Naive thymus-derived CD4-positive, alpha-beta T cell (primary cell): ENCODE measurements around the gene GET4. TPM values are rescaled to one million over a fixed set of nuclear protein-coding genes. Genes with fewer than 3 reads are reported as not detected.
A peak's percentile ranks its signal among the peaks of the same experiment; 100 is the strongest.

Experiments used
- ATAC-seq: fragments of 150-1000 bp; cut with Tn5 transposase; 2 replicates; pipeline ENCODE4 v1.10.0; 2021; ENCODE audit warnings: mild to moderate bottlenecking, moderate library complexity
- CTCF ChIA-PET: fragments of 350-600 bp; sonication (Branson Sonifier 250); formaldehyde crosslinking; loops from one replicate; lab custom pipeline; 2021; ENCODE audit warnings: antibody characterized with exemption; lab: Charles Lee
- POLR2A ChIA-PET: fragments of 350-600 bp; sonication (Branson Sonifier 250); formaldehyde crosslinking; loops from one replicate; lab custom pipeline; 2021; ENCODE audit warnings: antibody characterized with exemption, inconsistent platforms; lab: Charles Lee
- DNase-seq, 9 donors: peaks; one replicate each; pipeline versions ENCODE4 v3.0.0 to v3.0.0-alpha.2; 2020 to 2022; ENCODE audit warnings: mixed read lengths in 1 of 9
- H3K27ac ChIP-seq: one replicate; pipeline ENCODE4 v1.7.0; 2013; ENCODE audit warnings: mild to moderate bottlenecking, low read depth, low read length, moderate library complexity
- H3K27me3 ChIP-seq, 2 donors: one replicate each; pipeline ENCODE4 v1.7.0; 2013; ENCODE audit warnings: low read length in 2 of 2, mild to moderate bottlenecking in 2 of 2, moderate library complexity in 2 of 2; ENCODE audit not compliant: control insufficient read depth in 2 of 2, insufficient read depth in 2 of 2
- H3K36me3 ChIP-seq, 3 experiments: 1 replicate in 2 of 3; 2 replicates in 1 of 3; pipeline ENCODE4 v1.7.0; 2013; ENCODE audit warnings: low read length in 3 of 3, mild to moderate bottlenecking in 3 of 3, moderate library complexity in 1 of 3; ENCODE audit not compliant: insufficient read depth in 3 of 3, control insufficient read depth in 2 of 3
- H3K4me1 ChIP-seq, 2 donors: one replicate each; pipeline ENCODE4 v1.7.0; 2013; ENCODE audit warnings: low read length in 2 of 2, mild to moderate bottlenecking in 2 of 2, moderate library complexity in 1 of 2; ENCODE audit not compliant: control insufficient read depth in 2 of 2, insufficient read depth in 2 of 2
- H3K4me3 ChIP-seq: 2 replicates; pipeline ENCODE4 v1.7.0; 2013; ENCODE audit warnings: mild to moderate bottlenecking, low read length
- H3K9me3 ChIP-seq, 3 experiments: 1 replicate in 2 of 3; 2 replicates in 1 of 3; pipeline ENCODE4 v1.7.0; 2013; ENCODE audit warnings: low read length in 3 of 3; ENCODE audit not compliant: control insufficient read depth in 2 of 3
- H3K27ac Mint-ChIP-seq, 9 donors: one replicate each; pipeline ENCODE4 v1.8.0; 2020 to 2022; ENCODE audit warnings: mixed read lengths in 9 of 9, mild to moderate bottlenecking in 8 of 9, moderate library complexity in 5 of 9, inconsistent platforms in 2 of 9
- H3K27me3 Mint-ChIP-seq, 5 donors: one replicate each; pipeline ENCODE4 v1.8.0; 2021 to 2022; ENCODE audit warnings: mixed read lengths in 5 of 5, mild to moderate bottlenecking in 1 of 5
- H3K36me3 Mint-ChIP-seq, 5 donors: one replicate each; pipeline ENCODE4 v1.8.0; 2020 to 2022; ENCODE audit warnings: mixed read lengths in 5 of 5, mild to moderate bottlenecking in 3 of 5, inconsistent platforms in 1 of 5
- H3K4me1 Mint-ChIP-seq, 7 donors: one replicate each; pipeline ENCODE4 v1.8.0; 2020 to 2022; ENCODE audit warnings: mixed read lengths in 7 of 7, mild to moderate bottlenecking in 3 of 7, inconsistent platforms in 1 of 7
- H3K4me3 Mint-ChIP-seq, 10 donors: one replicate each; pipeline ENCODE4 v1.8.0; 2020 to 2022; ENCODE audit warnings: mild to moderate bottlenecking in 10 of 10, mixed read lengths in 10 of 10, moderate library complexity in 6 of 10, inconsistent platforms in 2 of 10
- H3K9me3 Mint-ChIP-seq, 11 donors: one replicate each; pipeline ENCODE4 v1.8.0; 2020 to 2022; ENCODE audit warnings: mixed read lengths in 11 of 11, mild to moderate bottlenecking in 4 of 11, inconsistent platforms in 1 of 11, moderate library complexity in 1 of 11
- intact Hi-C, 2 donors: fragments of 100-400 bp; cut with micrococcal nuclease; formaldehyde crosslinking; loops; one replicate each; pipeline ENCODE4 v1.15.1; 2023
- polyA plus RNA-seq, 2 donors: library from polyadenylated mRNA; unstranded; fragments of 300-500 nt; fragmentation: Illumina TruSeq; gene quantifications; one replicate each; pipeline ENCODE4 v1.2.3, GENCODE V29; 2021
- total RNA-seq, 6 experiments: library from RNA in 5 of 6; stranded (reverse) in 5 of 6; gene quantifications; 1 replicate in 5 of 6; 2 replicates in 1 of 6; pipeline ENCODE4 v1.2.3 and lab custom pipeline; 2021 to 2026

The GET4 gene
- 10 to 100 TPM; 42.6 to 82.1 (median 52.6) TPM for total RNA-seq
- polyA plus RNA-seq = 10 to 100 TPM; 20.5 to 38.6 TPM
- total RNA-seq (lab: John Stamatoyannopoulos, UW) = 4.0 reads per million, percentile 21 among the genes with 10 or more reads in this experiment

GRCh38 chr7:876077-876971 is at the start of gene GET4:
Gene GET4, plus strand, starts transcription at chr7:876554. Its CDS starts 92 bp downstream, at chr7:876646.
- Mint-ChIP-seq H3K4me3 (peak within 1 kb of the TSS; percentile 79 to 98 (median 90)), H3K27me3 (no peaks in the 10 kb centered on the region), H3K27ac (peak within 1 kb of the TSS; percentile 57 to 94 (median 90)), H3K9me3 (peaks cover 0 to 2% (median 0%) of the 10 kb centered on the region in 11 donors), H3K4me1 (peaks cover 11 to 42% (median 31%) of the 10 kb centered on the region in 7 donors), H3K36me3 (peaks cover 0 to 17% (median 15%) of the 10 kb centered on the region in 5 donors)
- intact Hi-C loops = loop anchor here (1.0 to 10.0 kb wide), 13 partner anchors 44 to 284 kb away; partner anchors contain the start of genes COX19 (in 2 of the 2), DNAAF5 (in 2 of the 2), GPR146 (in 1 of the 2) and PRKAR1B (in 1 of the 2)
- DNase-seq (peak; percentile 97 to 100 (median 99)), ATAC-seq (peak; percentile 90)
- Histone ChIP-seq H3K36me3 (peaks cover 0 to 29% (median 3%) of the 10 kb centered on the region in 3 experiments), H3K27ac (peak within 1 kb of the TSS; percentile 95), H3K27me3 (no peaks in the 10 kb centered on the region), H3K4me1 (peaks cover 14 to 33% of the 10 kb centered on the region in 2 donors), H3K4me3 (peak within 1 kb of the TSS; percentile 65), H3K9me3 (no peaks in the 10 kb centered on the region)
- CTCF ChIA-PET = interaction anchor here (6.3 kb wide), 1 partner anchor 88 kb away, joined by 59 read pairs; no protein-coding TSS in a partner anchor
- POLR2A ChIA-PET = interaction anchor here (0.7 to 2.6 kb wide), 14 partner anchors 9 to 618 kb away, joined by 3 to 19 read pairs (median 4); partner anchors contain the start of genes COX19 and GPR146

- Histone ChIP-seq H3K27me3 (no peaks in the 10 kb centered on the region), H3K4me1 (peaks cover 23 to 30% of the 10 kb centered on the region in 2 donors), H3K9me3 (no peaks in the 10 kb centered on the region), H3K27ac (no peak overlapping the region), H3K36me3 (peaks cover 0 to 3% (median 0%) of the 10 kb centered on the region in 3 experiments), H3K4me3 (no peak overlapping the region)
- no peak for ATAC-seq
- peaks cover 33 to 68% (median 65%) of the 10 kb centered on the region in 7 donors for H3K4me1 Mint-ChIP-seq
- H3K27ac Mint-ChIP-seq = peak overlapping the region in 6 of 9 donors; percentile 4 to 97 (median 58)
- H3K27me3 Mint-ChIP-seq = no peaks in the 10 kb centered on the region
- POLR2A ChIA-PET = interaction anchor here (0.6 to 2.6 kb wide), 2 partner anchors 12 kb away, joined by 3 to 16 read pairs; no protein-coding TSS in a partner anchor
- CTCF ChIA-PET = interaction anchor here (1.2 kb wide), 1 partner anchor 42 kb away, joined by 3 read pairs; no protein-coding TSS in a partner anchor
- no peaks in the 10 kb centered on the region for H3K9me3 Mint-ChIP-seq
- intact Hi-C loops = no loop called here
- no peak overlapping the region for H3K4me3 Mint-ChIP-seq
- no peak for DNase-seq
- H3K36me3 Mint-ChIP-seq = peaks cover 0 to 10% (median 6%) of the 10 kb centered on the region in 5 donors
These were observed 47.4 kb upstream of the GET4 start for GRCh38 chr7:828793-829561.

- POLR2A ChIA-PET = interaction anchor here (4.2 kb wide), 1 partner anchor 13 kb away, joined by 30 read pairs; no protein-coding TSS in a partner anchor
- H3K27me3 ChIP-seq = no peaks in the 10 kb centered on the region
- peak overlapping the region; percentile 70 to 98 (median 93) for H3K27ac Mint-ChIP-seq
- peaks cover 0 to 5% (median 4%) of the 10 kb centered on the region in 5 donors for H3K36me3 Mint-ChIP-seq
- intact Hi-C loops = loop anchor here (5.0 to 10.0 kb wide), 3 partner anchors 92 to 228 kb away; no protein-coding TSS in a partner anchor
- peaks cover 23 to 30% of the 10 kb centered on the region in 2 donors for H3K4me1 ChIP-seq
- DNase-seq = no peak
- ATAC-seq = no peak
- no peaks in the 10 kb centered on the region for H3K27me3 Mint-ChIP-seq
- CTCF ChIA-PET = interaction anchor here (1.2 kb wide), 1 partner anchor 41 kb away, joined by 3 read pairs; no protein-coding TSS in a partner anchor
- peak overlapping the region in 6 of 10 donors; percentile 25 to 80 (median 62) for H3K4me3 Mint-ChIP-seq
- H3K9me3 ChIP-seq = no peaks in the 10 kb centered on the region
- H3K4me3 ChIP-seq = no peak overlapping the region
- H3K9me3 Mint-ChIP-seq = no peaks in the 10 kb centered on the region
- no peaks in the 10 kb centered on the region for H3K36me3 ChIP-seq
- no peak overlapping the region for H3K27ac ChIP-seq
- peaks cover 33 to 65% (median 58%) of the 10 kb centered on the region in 7 donors for H3K4me1 Mint-ChIP-seq
These were observed 46.3 kb upstream of the GET4 start for GRCh38 chr7:830069-830468.

GRCh38 chr7:831596-832166 is 44.7 kb upstream of the GET4 start:
- Mint-ChIP-seq H3K4me1 (peaks cover 38 to 67% (median 57%) of the 10 kb centered on the region in 7 donors), H3K27me3 (no peaks in the 10 kb centered on the region), H3K27ac (peak overlapping the region; percentile 86 to 98 (median 94)), H3K4me3 (peak overlapping the region; percentile 64 to 89 (median 84)), H3K36me3 (peaks cover 0 to 11% (median 5%) of the 10 kb centered on the region in 5 donors), H3K9me3 (no peaks in the 10 kb centered on the region)
- Histone ChIP-seq H3K4me3 (peak overlapping the region; percentile 12), H3K9me3 (no peaks in the 10 kb centered on the region), H3K4me1 (peaks cover 23 to 36% of the 10 kb centered on the region in 2 donors), H3K27ac (peak overlapping the region; percentile 83), H3K27me3 (no peaks in the 10 kb centered on the region), H3K36me3 (peaks cover 0 to 13% (median 0%) of the 10 kb centered on the region in 3 experiments)
- POLR2A ChIA-PET = interaction anchor here (0.7 to 4.7 kb wide), 7 partner anchors 14 to 215 kb away, joined by 3 to 36 read pairs (median 3); no protein-coding TSS in a partner anchor
- DNase-seq = peak in 3 of 9 donors; percentile 19 to 49 (median 26)
- ATAC-seq = peak; percentile 13
- intact Hi-C loops = loop anchor here (1.0 to 10.0 kb wide), 8 partner anchors 15 to 229 kb away; partner anchors contain the start of gene GET4 (in 1 of the 2)
- CTCF ChIA-PET = interaction anchor here (0.6 to 2.3 kb wide), 4 partner anchors 16 to 566 kb away, joined by 3 to 5 read pairs (median 4); no protein-coding TSS in a partner anchor

GRCh38 chr7:832167-832967 is 44.0 kb upstream of the GET4 start, which contains the start of gene SUN1:
Gene SUN1, plus strand, starts transcription at chr7:832476. Its CDS starts 49 bp downstream, at chr7:832525.
- ChIA-PET CTCF (interaction anchor here (2.3 kb wide), 1 partner anchor 46 kb away, joined by 5 read pairs; no protein-coding TSS in a partner anchor), POLR2A (interaction anchor here (0.6 to 4.7 kb wide), 9 partner anchors 15 to 221 kb away, joined by 3 to 36 read pairs (median 3); no protein-coding TSS in a partner anchor)
- Mint-ChIP-seq H3K27me3 (no peaks in the 10 kb centered on the region), H3K36me3 (peaks cover 0 to 14% (median 5%) of the 10 kb centered on the region in 5 donors), H3K4me3 (peak within 1 kb of the TSS; percentile 64 to 89 (median 84)), H3K27ac (peak within 1 kb of the TSS; percentile 86 to 98 (median 94)), H3K9me3 (no peaks in the 10 kb centered on the region), H3K4me1 (peaks cover 38 to 68% (median 56%) of the 10 kb centered on the region in 7 donors)
- Histone ChIP-seq H3K27me3 (no peaks in the 10 kb centered on the region), H3K36me3 (peaks cover 0 to 20% (median 0%) of the 10 kb centered on the region in 3 experiments), H3K27ac (peak within 1 kb of the TSS; percentile 83), H3K9me3 (no peaks in the 10 kb centered on the region), H3K4me3 (peak within 1 kb of the TSS; percentile 24), H3K4me1 (peaks cover 23 to 36% of the 10 kb centered on the region in 2 donors)
- DNase-seq = peak in 8 of 9 donors; percentile 30 to 82 (median 74)
- ATAC-seq = peak; percentile 84
- intact Hi-C loops = loop anchor here (1.0 to 10.0 kb wide), 8 partner anchors 16 to 230 kb away; partner anchors contain the start of gene GET4 (in 1 of the 2)
